H9 (cell line): ENCODE results near the gene TIMM10B. TPM values are rescaled to one million over a fixed set of nuclear protein-coding genes. Genes with fewer than 3 reads are reported as not detected.

Experiments
- DNase-seq: peaks from one replicate; pipeline ENCODE4 v3.0.0-alpha.2; 2017
- H2AFZ ChIP-seq: one replicate; pipeline ENCODE4 v1.6.1; 2013; ENCODE audit warnings: mild to moderate bottlenecking, low read length, control low read depth, moderate library complexity
- H2AK5ac ChIP-seq: 2 replicates; pipeline ENCODE4 v1.6.1; 2013; ENCODE audit warnings: low read length, control low read depth, mixed read lengths; ENCODE audit not compliant: insufficient read length
- H2BK120ac ChIP-seq: one replicate; pipeline ENCODE4 v1.6.1; 2013; ENCODE audit warnings: low read depth, mild to moderate bottlenecking, low read length, control low read depth, inconsistent platforms; ENCODE audit not compliant: poor library complexity, severe bottlenecking
- H2BK12ac ChIP-seq: 2 replicates; pipeline ENCODE4 v1.6.1; 2013; ENCODE audit warnings: low read length, control low read depth, mixed read lengths, low read depth; ENCODE audit not compliant: insufficient read length
- H2BK15ac ChIP-seq: 2 replicates; pipeline ENCODE4 v1.6.1; 2013; ENCODE audit warnings: low read depth, low read length, control low read depth
- H2BK20ac ChIP-seq: one replicate; pipeline ENCODE4 v1.6.1; 2013; ENCODE audit warnings: low read depth, mild to moderate bottlenecking, low read length, control low read depth, inconsistent platforms; ENCODE audit not compliant: poor library complexity, severe bottlenecking
- H2BK5ac ChIP-seq: 2 replicates; pipeline ENCODE4 v1.6.1; 2013; ENCODE audit warnings: low read length, control low read depth, mixed read lengths; ENCODE audit not compliant: insufficient read length
- H3K14ac ChIP-seq: 2 replicates; pipeline ENCODE4 v1.6.1; 2013; ENCODE audit warnings: low read length, control low read depth; ENCODE audit not compliant: insufficient read depth
- H3K18ac ChIP-seq: 2 replicates; pipeline ENCODE4 v1.6.1; 2013; ENCODE audit warnings: low read depth, mild to moderate bottlenecking, mixed read lengths, low read length, control low read depth; ENCODE audit not compliant: insufficient read length
- H3K23ac ChIP-seq: 2 replicates; pipeline ENCODE4 v1.6.1; 2013; ENCODE audit warnings: low read length, control low read depth, mixed read lengths, low read depth; ENCODE audit not compliant: insufficient read length
- H3K23me2 ChIP-seq: 2 replicates; pipeline ENCODE4 v1.6.1; 2013; ENCODE audit warnings: low read depth, mild to moderate bottlenecking, mixed read lengths, low read length, control low read depth; ENCODE audit not compliant: insufficient read length, poor library complexity, severe bottlenecking
- H3K27ac ChIP-seq: 2 replicates; pipeline ENCODE4 v1.5.1; 2013; ENCODE audit warnings: low read length, control low read depth, mixed read lengths, low read depth; ENCODE audit not compliant: insufficient read length
- H3K27me3 ChIP-seq: 2 replicates; pipeline ENCODE4 v1.6.1; 2013; ENCODE audit warnings: low read length, control low read depth, inconsistent platforms; ENCODE audit not compliant: insufficient read depth
- H3K4ac ChIP-seq: 2 replicates; pipeline ENCODE4 v1.6.1; 2013; ENCODE audit warnings: low read depth, mild to moderate bottlenecking, control low read depth, inconsistent platforms, low read length, moderate library complexity
- H3K4me1 ChIP-seq: 2 replicates; pipeline ENCODE4 v1.6.1; 2013; ENCODE audit warnings: low read length, control low read depth, inconsistent platforms; ENCODE audit not compliant: insufficient read depth
- H3K4me2 ChIP-seq: 2 replicates; pipeline ENCODE4 v1.6.1; 2013; ENCODE audit warnings: low read length, control low read depth, mixed read lengths; ENCODE audit not compliant: insufficient read length, insufficient read depth
- H3K56ac ChIP-seq: 2 replicates; pipeline ENCODE4 v1.6.1; 2013; ENCODE audit warnings: low read depth, mild to moderate bottlenecking, mixed read lengths, low read length, control low read depth; ENCODE audit not compliant: insufficient read length
- H3K79me1 ChIP-seq: 2 replicates; pipeline ENCODE4 v1.6.1; 2013; ENCODE audit warnings: low read depth, mild to moderate bottlenecking, moderate library complexity, low read length, control low read depth, inconsistent platforms; ENCODE audit not compliant: insufficient read depth, poor library complexity, severe bottlenecking
- H3K79me2 ChIP-seq: 2 replicates; pipeline ENCODE4 v1.6.1; 2013; ENCODE audit warnings: low read length, control low read depth, inconsistent platforms; ENCODE audit not compliant: insufficient read depth
- H3K9ac ChIP-seq: 2 replicates; pipeline ENCODE4 v1.6.1; 2013; ENCODE audit warnings: low read length, control low read depth, mixed read lengths; ENCODE audit not compliant: insufficient read length; ENCODE audit errors: extremely low read depth
- H3K9me3 ChIP-seq: one replicate; pipeline ENCODE4 v1.6.1; 2013; ENCODE audit warnings: low read depth, low read length, inconsistent platforms; ENCODE audit not compliant: control insufficient read depth
- H3T11ph ChIP-seq: one replicate; pipeline ENCODE4 v1.6.1; 2013; ENCODE audit warnings: mild to moderate bottlenecking, low read length, control low read depth, inconsistent platforms
- H4K20me1 ChIP-seq: one replicate; pipeline ENCODE4 v1.6.1; 2013; ENCODE audit not compliant: control insufficient read depth, insufficient read length, insufficient read depth
- H4K5ac ChIP-seq: 2 replicates; pipeline ENCODE4 v1.6.1; 2013; ENCODE audit warnings: low read depth, mild to moderate bottlenecking, mixed read lengths, low read length, control low read depth; ENCODE audit not compliant: insufficient read length
- H4K8ac ChIP-seq: replicated peaks from 2 replicates; pipeline ENCODE4 v1.6.1; 2013; ENCODE audit warnings: low read length, control low read depth, mixed read lengths, low read depth; ENCODE audit not compliant: insufficient read length
- H4K91ac ChIP-seq: 2 replicates; pipeline ENCODE4 v1.6.1; 2013; ENCODE audit warnings: low read depth, mild to moderate bottlenecking, moderate library complexity, mixed read lengths, low read length, control low read depth; ENCODE audit not compliant: insufficient read length
- H3K27ac Mint-ChIP-seq, 3 experiments: 2 replicates in 2 of 3; 3 replicates in 1 of 3; pipeline ENCODE4 v1.8.0; 2020 to 2021; ENCODE audit warnings: mixed read lengths in 3 of 3, mild to moderate bottlenecking in 1 of 3, moderate library complexity in 1 of 3
- H3K27me3 Mint-ChIP-seq: 2 replicates; pipeline ENCODE4 v1.8.0; 2021; ENCODE audit warnings: low read depth, mild to moderate bottlenecking, moderate library complexity, mixed read lengths
- H3K36me3 Mint-ChIP-seq, 3 experiments: 2 replicates in 2 of 3; 3 replicates in 1 of 3; pipeline ENCODE4 v1.8.0; 2020 to 2021; ENCODE audit warnings: low read depth in 3 of 3, mixed read lengths in 3 of 3; ENCODE audit not compliant: insufficient read depth in 1 of 3
- H3K4me1 Mint-ChIP-seq, 2 experiments: 2 replicates each; pipeline ENCODE4 v1.8.0; 2020; ENCODE audit warnings: mixed read lengths in 2 of 2
- H3K4me3 Mint-ChIP-seq, 2 experiments: 2 replicates in 1 of 2; 3 replicates in 1 of 2; pipeline ENCODE4 v1.8.0; 2020 to 2021; ENCODE audit warnings: mild to moderate bottlenecking in 2 of 2, mixed read lengths in 2 of 2, moderate library complexity in 1 of 2
- H3K9me3 Mint-ChIP-seq, 2 experiments: 2 replicates in 1 of 2; 3 replicates in 1 of 2; pipeline ENCODE4 v1.8.0; 2020; ENCODE audit warnings: mild to moderate bottlenecking in 2 of 2, mixed read lengths in 2 of 2, moderate library complexity in 1 of 2
- WGBS: extraction: QIAGEN DNeasy Blood & Tissue Kit; methylation state at CpG from one replicate; pipeline ENCODE4 v1.1.7; 2013; ENCODE audit warnings: missing lambda C conversion rate, low lambda C conversion rate, mixed read lengths; ENCODE audit not compliant: insufficient read length; ENCODE audit errors: extremely low coverage; 5-methylcytosine and 5-hydroxymethylcytosine counted together
- total RNA-seq: library from RNA; stranded (reverse); gene quantifications from 2 replicates; pipeline ENCODE4 v1.2.1, GENCODE V29; 2021
- TF ChIP-seq, protein P1 (sequence below): fragments of 200-600 bp; sonication (generic); conservative IDR thresholded peaks from 3 replicates; pipeline ENCODE4 v1.8.0; 2021; ENCODE audit warnings: antibody characterized with exemption, mild to moderate bottlenecking

The TIMM10B gene
- total RNA-seq, 1 experiment from 2014 or later = 49.9 TPM

DNA sequence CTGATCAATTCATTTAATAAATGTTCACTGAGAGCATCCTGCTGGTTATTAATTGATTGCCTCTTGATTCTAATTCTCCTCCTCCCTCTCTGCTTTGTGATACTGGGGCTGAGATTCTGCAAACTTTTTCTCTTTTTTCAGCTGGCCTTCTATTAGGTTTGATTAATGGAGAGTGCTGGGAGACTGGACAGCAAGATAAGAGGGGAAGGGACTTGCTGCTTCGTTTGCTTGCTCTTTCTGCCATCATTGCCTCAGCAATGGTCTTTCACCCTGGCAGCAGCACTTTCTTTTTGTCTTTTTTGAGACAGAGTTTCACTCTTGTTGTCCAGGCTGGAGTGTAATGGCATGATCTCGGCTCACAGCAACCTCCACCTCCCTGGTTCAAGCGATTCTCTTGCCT is 22.9 kb downstream of the TIMM10B start:
- no peak overlapping the region for H2BK12ac ChIP-seq
- H4K91ac ChIP-seq = no peak overlapping the region
- H3K9me3 ChIP-seq = no peaks in the 10 kb centered on the region
- Mint-ChIP-seq H3K27ac (no peak overlapping the region), H3K27me3 (no peaks in the 10 kb centered on the region), H3K4me3 (no peak overlapping the region), H3K4me1 (no peaks in the 10 kb centered on the region), H3K9me3 (no peaks in the 10 kb centered on the region), H3K36me3 (peaks cover 6 to 11% (median 8%) of the 10 kb centered on the region in 3 experiments; a peak in 3 of 7 replicates)
- no peaks in the 10 kb centered on the region for H3K4me1 ChIP-seq
- H2AK5ac ChIP-seq = no peak overlapping the region
- H3K56ac ChIP-seq = no peak overlapping the region
- H3K18ac ChIP-seq = no peak overlapping the region
- no peak overlapping the region for H2AFZ ChIP-seq
- no peak overlapping the region for H4K5ac ChIP-seq
- no peaks in the 10 kb centered on the region for H3K27me3 ChIP-seq
- no peak overlapping the region for H2BK15ac ChIP-seq
- H3K4ac ChIP-seq = no peak overlapping the region
- H3T11ph ChIP-seq = no peak overlapping the region
- no peak overlapping the region for H3K9ac ChIP-seq
- no peaks in the 10 kb centered on the region for H3K23me2 ChIP-seq
- no CpG with 5 or more reads among the region's 3 CpGs for WGBS
- no peaks in the 10 kb centered on the region for H3K79me1 ChIP-seq
- H3K27ac ChIP-seq = no peak overlapping the region
- H4K8ac ChIP-seq = no peak overlapping the region
- H3K79me2 ChIP-seq = no peaks in the 10 kb centered on the region
- H2BK5ac ChIP-seq = no peak overlapping the region
- H2BK20ac ChIP-seq = no peak overlapping the region
- H4K20me1 ChIP-seq = no peaks in the 10 kb centered on the region
- no peak for DNase-seq
- no peak overlapping the region for H2BK120ac ChIP-seq
- TF ChIP-seq, protein P1, sequence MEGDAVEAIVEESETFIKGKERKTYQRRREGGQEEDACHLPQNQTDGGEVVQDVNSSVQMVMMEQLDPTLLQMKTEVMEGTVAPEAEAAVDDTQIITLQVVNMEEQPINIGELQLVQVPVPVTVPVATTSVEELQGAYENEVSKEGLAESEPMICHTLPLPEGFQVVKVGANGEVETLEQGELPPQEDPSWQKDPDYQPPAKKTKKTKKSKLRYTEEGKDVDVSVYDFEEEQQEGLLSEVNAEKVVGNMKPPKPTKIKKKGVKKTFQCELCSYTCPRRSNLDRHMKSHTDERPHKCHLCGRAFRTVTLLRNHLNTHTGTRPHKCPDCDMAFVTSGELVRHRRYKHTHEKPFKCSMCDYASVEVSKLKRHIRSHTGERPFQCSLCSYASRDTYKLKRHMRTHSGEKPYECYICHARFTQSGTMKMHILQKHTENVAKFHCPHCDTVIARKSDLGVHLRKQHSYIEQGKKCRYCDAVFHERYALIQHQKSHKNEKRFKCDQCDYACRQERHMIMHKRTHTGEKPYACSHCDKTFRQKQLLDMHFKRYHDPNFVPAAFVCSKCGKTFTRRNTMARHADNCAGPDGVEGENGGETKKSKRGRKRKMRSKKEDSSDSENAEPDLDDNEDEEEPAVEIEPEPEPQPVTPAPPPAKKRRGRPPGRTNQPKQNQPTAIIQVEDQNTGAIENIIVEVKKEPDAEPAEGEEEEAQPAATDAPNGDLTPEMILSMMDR = no peak
- no peak overlapping the region for H3K4me2 ChIP-seq
- no peak overlapping the region for H3K23ac ChIP-seq
- no peak overlapping the region for H3K14ac ChIP-seq
